GM10248 (cell line): ENCODE results near the gene KCNIP4.

Source experiments
- CTCF ChIA-PET: fragments of 300-600 bp; sonication (Branson Sonifier 250); formaldehyde crosslinking; extraction: SDS; loops from one replicate; lab custom pipeline; 2021; ENCODE audit warnings: antibody characterized with exemption; lab: Yijun Ruan, JAX
- POLR2A ChIA-PET: fragments of 350-650 bp; sonication (Branson Sonifier 250); formaldehyde crosslinking; extraction: SDS; loops from one replicate; lab custom pipeline; 2020; ENCODE audit warnings: antibody characterized with exemption; lab: Yijun Ruan, JAX
- DNase-seq: peaks from one replicate; pipeline ENCODE4 v3.0.0; 2012; ENCODE audit errors: extremely low spot score
- CTCF ChIP-seq: IDR thresholded peaks from 2 replicates; pipeline ENCODE4 v1.5.1; 2012; ENCODE audit warnings: mild to moderate bottlenecking, low read depth; ENCODE audit errors: extremely low read depth, missing control alignments, control extremely low read depth

The KCNIP4 gene

GRCh38 chr4:21529214-21529613 is 419.4 kb downstream of the KCNIP4 start:
- no peak for DNase-seq
- no peak for TF ChIP-seq CTCF
- CTCF ChIA-PET: interaction anchor here (2.9 kb wide), 1 partner anchor 19 kb away, joined by 6 read pairs; no protein-coding TSS in a partner anchor

GRCh38 chr4:21522296-21522695 is 426.3 kb downstream of the KCNIP4 start:
- DNase-seq: no peak
- CTCF ChIA-PET: interaction anchor here (1.1 to 1.4 kb wide), 3 partner anchors 12 to 245 kb away, joined by 4 read pairs; no protein-coding TSS in a partner anchor
- POLR2A ChIA-PET: no interaction called here
- TF ChIP-seq CTCF: no peak

More at GRCh38 chr4:21529214-21529613, 419.4 kb downstream of the KCNIP4 start:
- POLR2A ChIA-PET: no interaction called here

- ChIA-PET CTCF (interaction anchor here (1.0 to 2.3 kb wide), 2 partner anchors 10 to 250 kb away, joined by 3 to 5 read pairs; no protein-coding TSS in a partner anchor), POLR2A (no interaction called here)
- no peak for DNase-seq
- no peak for TF ChIP-seq CTCF
Observed at GRCh38 chr4:21517126-21517859, 431.3 kb downstream of the KCNIP4 start.

- TF ChIP-seq CTCF: no peak
- DNase-seq: no peak
- CTCF ChIA-PET: interaction anchor here (1.4 kb wide), 1 partner anchor 254 kb away, joined by 6 read pairs; no protein-coding TSS in a partner anchor
- POLR2A ChIA-PET: no interaction called here
Observed at GRCh38 chr4:21514022-21514694, 434.4 kb downstream of the KCNIP4 start.

- no peak for DNase-seq
- POLR2A ChIA-PET: no interaction called here
- CTCF ChIA-PET: interaction anchor here (1.2 to 1.7 kb wide), 3 partner anchors 14 to 252 kb away, joined by 3 to 9 read pairs (median 5); no protein-coding TSS in a partner anchor
- peak; percentile 33 for TF ChIP-seq CTCF
Observed at GRCh38 chr4:21512353-21512752, 436.2 kb downstream of the KCNIP4 start.

GRCh38 chr4:21507439-21507838 is 441.1 kb downstream of the KCNIP4 start:
- ChIA-PET POLR2A (no interaction called here), CTCF (interaction anchor here (1.1 to 2.0 kb wide), 5 partner anchors 10 to 260 kb away, joined by 3 to 10 read pairs (median 3); no protein-coding TSS in a partner anchor)
- no peak for TF ChIP-seq CTCF
- DNase-seq: no peak
